PC-9 (cell line): ENCODE results near the gene SPDYC.

Experiments
- EZH2 ChIP-seq: fragments of 200-600 bp; sonication (generic); IDR thresholded peaks from 2 replicates; pipeline ENCODE4 v1.8.0; 2017; ENCODE audit warnings: antibody characterized with exemption, low read depth
- TF ChIP-seq, protein P1 (sequence below): fragments of 200-600 bp; sonication (generic); conservative IDR thresholded peaks from 2 replicates; pipeline ENCODE4 v1.6.1; 2017; ENCODE audit warnings: mixed run types, antibody characterized with exemption, mild to moderate bottlenecking, moderate library complexity

DNA sequence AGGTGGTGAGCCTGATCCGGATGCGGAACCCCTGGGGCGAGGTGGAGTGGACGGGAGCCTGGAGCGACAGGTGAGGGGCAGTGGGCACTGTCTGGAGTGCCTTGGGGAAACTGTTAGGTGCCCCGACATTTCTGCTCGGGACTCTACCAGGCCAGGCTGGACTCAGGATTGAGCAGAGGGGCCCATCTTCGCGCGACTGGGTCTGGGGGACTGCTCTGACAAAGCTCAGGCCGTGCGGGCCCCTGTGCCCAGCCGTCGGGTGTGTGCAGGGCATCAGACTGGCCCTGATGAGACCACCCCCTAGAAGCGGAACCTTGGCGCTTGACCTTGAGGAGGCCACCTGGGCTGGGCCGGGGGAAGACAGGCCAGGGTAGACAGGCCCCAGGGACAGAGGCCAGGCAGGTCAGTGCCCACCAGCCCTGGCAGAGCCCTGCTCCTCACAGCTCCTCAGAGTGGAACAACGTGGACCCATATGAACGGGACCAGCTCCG is 18.0 kb downstream of the SPDYC start:
- TF ChIP-seq, protein P1, sequence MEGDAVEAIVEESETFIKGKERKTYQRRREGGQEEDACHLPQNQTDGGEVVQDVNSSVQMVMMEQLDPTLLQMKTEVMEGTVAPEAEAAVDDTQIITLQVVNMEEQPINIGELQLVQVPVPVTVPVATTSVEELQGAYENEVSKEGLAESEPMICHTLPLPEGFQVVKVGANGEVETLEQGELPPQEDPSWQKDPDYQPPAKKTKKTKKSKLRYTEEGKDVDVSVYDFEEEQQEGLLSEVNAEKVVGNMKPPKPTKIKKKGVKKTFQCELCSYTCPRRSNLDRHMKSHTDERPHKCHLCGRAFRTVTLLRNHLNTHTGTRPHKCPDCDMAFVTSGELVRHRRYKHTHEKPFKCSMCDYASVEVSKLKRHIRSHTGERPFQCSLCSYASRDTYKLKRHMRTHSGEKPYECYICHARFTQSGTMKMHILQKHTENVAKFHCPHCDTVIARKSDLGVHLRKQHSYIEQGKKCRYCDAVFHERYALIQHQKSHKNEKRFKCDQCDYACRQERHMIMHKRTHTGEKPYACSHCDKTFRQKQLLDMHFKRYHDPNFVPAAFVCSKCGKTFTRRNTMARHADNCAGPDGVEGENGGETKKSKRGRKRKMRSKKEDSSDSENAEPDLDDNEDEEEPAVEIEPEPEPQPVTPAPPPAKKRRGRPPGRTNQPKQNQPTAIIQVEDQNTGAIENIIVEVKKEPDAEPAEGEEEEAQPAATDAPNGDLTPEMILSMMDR: no peak
- no peak for TF ChIP-seq EZH2
